GDM1 (cell line): ENCODE measurements around the gene CNOT4.
"Not testable (repeated sequence)": the region's sequence is repeated elsewhere in the genome, so short reads cannot be mapped to it uniquely, and the experiment has no call there.

Experiments used
- DNase-seq: peaks from one replicate; lab custom pipeline; 2025; lab: John Stamatoyannopoulos, UW

The CNOT4 gene

DNA sequence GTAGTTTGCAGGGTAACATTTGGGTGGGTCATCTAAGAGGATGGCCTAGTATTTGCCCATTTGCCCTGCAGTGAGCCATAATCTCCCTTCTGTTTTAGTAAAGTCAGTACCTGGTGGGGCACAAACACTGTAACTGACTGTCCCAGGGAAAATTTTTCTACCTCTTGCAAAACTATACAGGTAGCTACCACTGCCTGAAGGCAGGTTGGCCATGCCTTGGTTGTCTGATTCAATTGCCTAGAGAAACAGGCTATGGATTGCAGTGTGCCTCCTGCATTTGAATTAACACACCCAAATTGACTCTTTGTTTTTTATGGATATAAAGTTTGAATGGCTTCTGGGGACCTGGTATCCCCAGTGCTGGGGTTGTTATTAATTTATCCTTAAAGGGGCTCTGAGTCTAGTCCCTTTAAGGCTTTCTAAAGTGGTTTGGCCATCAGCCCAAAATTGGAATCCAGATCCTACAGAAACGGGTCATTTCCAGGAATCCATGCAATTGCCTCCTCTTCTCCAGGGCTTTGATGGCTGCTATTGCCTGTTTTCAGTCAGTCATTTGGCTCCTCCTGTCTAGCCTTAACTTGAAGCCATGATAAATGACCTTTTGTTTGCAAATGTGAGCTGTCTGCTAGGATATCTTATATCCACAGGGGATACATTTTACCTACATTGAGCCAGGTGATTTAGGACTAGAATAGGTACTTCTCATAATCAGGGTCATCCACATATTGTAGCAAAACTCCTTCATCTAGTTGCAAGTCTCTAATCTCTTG lies 187.1 kb downstream of the CNOT4 start:
- no peak for DNase-seq

DNA sequence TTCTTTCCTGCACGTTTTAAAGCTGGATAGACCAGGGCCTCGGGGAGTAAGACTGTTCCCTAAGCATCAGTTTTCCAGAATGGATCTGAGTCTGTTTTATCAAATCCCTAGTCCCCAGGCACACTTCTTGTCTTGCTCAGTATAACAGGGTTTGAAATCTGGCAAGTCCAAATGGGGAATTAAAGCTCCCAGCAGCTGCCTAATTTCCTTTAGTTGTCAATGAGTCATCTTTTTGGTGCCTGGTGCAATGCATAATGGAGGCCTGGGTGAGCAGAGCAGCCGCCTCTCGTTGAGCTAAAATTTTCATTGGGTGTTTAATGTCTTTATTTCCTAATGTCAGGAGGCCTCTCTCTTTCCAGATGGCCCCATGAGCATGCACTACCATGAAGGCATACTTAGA lies 188.3 kb downstream of the CNOT4 start:
- DNase-seq, result no peak

DNA sequence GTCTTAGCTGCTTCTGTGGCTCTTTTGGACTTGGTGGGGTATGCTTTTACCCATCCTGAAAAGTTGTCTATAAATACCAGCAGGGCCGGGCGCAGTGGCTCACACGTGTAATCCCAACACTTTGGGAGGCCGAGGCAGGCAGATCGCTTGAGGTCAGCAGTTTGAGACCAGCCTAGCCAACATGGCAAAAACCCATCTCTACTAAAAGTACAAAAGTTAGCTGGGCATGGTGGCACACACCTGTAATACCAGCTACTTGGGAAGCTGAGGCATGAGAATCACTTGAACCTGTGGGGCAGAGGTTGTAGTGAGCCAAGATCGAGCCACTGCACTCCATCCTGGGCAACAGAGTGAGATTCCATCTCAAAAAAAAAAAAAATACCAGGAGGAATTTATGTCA lies 188.9 kb downstream of the CNOT4 start:
- DNase-seq, result not testable (repeated sequence)

DNA sequence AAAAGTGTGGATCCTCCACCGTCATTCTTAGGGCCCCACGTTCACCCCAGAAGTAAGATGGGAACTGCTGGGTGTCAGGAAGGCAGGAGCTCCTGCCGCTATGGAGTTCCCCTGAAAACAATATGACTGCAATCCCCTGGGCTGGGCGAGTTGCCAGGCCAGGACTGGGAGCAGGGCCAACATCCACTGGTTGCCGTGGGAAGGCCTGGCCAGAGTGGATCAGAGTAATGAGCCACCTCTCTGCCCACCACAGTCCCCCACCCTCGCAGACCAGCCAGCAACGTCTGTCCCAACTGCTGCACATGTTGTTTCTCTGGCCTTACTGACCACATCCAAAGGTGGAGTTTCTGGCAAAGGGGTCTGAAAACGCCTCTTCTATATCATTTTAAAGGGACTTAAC lies 189.6 kb downstream of the CNOT4 start:
- DNase-seq, result no peak

DNA sequence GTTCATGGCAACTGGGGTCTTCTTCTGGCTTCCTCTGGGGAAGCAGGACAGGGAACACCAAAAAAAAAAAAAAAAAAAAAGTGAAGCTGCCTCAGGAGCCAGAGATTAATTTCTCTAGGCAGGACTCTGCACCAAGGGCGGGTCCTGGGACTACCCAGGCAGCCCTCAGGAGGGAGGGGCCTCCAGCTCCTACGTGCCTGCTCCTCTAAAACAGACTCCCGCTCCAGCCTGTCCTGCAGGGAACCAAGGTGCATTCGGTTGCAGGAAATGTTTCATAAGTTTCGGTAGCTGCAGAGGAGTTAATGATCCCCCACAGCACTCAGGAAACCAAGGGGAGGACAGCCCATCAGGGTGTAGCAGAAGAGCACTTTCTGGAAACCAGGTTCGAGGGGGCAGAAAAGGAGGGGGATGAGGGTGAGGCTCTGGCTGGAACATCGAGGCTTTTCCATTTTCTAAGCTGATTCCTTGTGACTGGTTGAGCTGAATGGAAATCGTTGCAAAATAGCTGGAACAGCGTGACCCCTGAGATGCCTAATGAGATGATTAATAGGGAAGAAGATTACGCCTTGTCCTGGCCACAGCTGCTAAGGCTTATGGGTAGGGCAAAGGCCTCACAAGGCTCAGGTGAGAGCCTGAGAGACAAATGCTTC lies 192.1 kb downstream of the CNOT4 start:
- no peak for DNase-seq

DNA sequence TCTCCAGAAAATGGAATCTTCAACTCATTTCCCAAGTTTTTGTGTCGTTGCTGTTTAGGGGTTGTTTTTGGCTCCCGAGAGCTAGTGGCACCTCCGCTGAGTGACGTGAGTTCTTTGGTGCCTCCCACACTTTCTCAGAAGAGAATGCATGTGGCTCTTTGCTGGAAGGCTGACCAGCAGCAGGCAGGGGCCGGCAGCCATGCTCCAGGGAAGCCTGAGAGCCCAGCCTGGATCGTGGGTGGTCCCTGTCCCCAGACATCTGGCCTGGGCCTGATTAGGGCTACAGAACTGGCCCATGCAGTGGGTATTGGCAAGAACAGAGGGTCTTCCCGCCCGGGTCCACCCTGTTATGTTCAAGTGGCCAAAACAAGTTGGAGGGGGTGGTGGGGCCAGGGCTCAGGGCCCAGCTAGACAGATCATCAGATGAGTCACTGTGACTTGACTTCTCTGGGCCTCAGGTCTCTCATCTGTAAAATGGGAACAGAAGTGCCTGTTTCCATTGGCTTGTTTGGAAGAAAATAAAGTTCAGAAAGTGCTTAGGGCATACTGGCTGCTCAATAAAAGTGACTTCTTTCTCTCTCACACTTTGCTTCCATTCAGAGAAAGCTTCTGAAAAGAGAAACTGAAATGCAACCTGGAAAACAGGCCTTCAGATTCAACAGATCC lies 193.1 kb downstream of the CNOT4 start:
- no peak for DNase-seq

DNA sequence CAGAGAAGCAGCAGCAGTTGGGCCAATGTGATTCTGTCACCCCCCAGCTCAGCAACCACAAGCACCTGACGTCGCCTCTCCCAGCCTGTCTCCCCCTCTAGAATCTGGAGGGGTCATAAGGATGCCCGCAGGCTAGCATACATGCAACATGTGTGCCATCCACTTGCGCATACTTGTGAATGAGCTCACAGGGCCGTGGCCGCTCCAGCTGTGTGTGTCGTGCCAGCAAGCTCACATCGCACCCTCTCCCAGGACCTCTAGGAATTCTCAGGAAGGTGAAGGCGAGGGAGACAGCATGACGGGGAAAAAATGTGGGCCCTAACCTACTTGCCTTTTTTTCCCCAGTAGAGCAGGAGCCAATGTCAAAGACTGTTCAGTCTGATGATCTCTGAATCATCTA lies 195.9 kb downstream of the CNOT4 start:
- DNase-seq, result no peak
